HL-60 (cell line): ENCODE data around the gene CHRNA4.

Source experiments
- CTCF ChIP-seq: IDR thresholded peaks from one replicate; pipeline ENCODE4 v1.5.1; 2011; ENCODE audit warnings: low read length, control low read depth, inconsistent platforms; ENCODE audit not compliant: insufficient read depth
- REST ChIP-seq: IDR thresholded peaks from 2 replicates; pipeline ENCODE4 v1.6.1; 2012; ENCODE audit warnings: low read depth; ENCODE audit not compliant: insufficient replicate concordance

GRCh38 chr20:63325021-63325471 lies 36.1 kb downstream of the CHRNA4 start:
- TF ChIP-seq CTCF = no peak
- TF ChIP-seq REST = no peak
